ENCODE measurements around the gene TMEM114. TPM values are rescaled to one million over a fixed set of nuclear protein-coding genes. Genes with fewer than 3 reads are reported as not detected.

The TMEM114 gene
- total RNA-seq, 1 experiment from 2014 or later = not detected

DNA sequence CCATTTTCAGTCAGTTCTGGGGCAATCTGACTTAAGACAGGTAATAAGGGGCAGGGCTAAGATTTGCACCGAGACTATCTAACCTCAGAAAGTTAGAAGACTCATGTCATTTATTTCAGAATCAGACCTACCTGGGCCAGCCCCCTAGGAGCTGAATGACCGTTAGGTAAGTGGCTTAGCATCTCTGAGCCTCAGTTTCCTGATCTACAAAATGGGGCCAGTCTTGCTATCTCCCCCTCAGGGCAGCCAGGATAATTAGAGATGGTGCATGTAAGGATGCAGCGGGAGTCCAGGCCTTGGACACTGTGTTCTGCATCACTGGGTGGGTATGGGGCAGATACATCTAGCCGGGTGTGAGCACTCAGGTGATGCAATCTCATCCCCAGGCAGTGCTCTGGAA, 20.8 kb upstream of the TMEM114 start:
- Histone ChIP-seq H3K4me1 (ENCODE audit: control insufficient read depth, insufficient read depth, low read length) (no peaks in the 10 kb centered on the region), H3K4me3 (ENCODE audit: low read depth in 2 of 2, low read length in 2 of 2) (no peak overlapping the region), H3K27me3 (ENCODE audit: control insufficient read depth, insufficient read depth, low read length) (peaks cover 20% of the 10 kb centered on the region), H3K9me3 (ENCODE audit: control insufficient read depth, insufficient read depth, low read depth, low read length) (no peaks in the 10 kb centered on the region), H3K27ac (ENCODE audit: low read length) (no peak overlapping the region), H3K36me3 (ENCODE audit: control insufficient read depth, insufficient read depth, low read length) (no peaks in the 10 kb centered on the region)
- no TSS peak for BruUV-seq (replicated peaks)
- ChIA-PET CTCF (no interaction called here), POLR2A (no interaction called here)
- no peak for TF ChIP-seq POLR2AphosphoS5 (IDR thresholded peaks at IDR 0.05; ENCODE audit: low read depth, low read length)
- TF ChIP-seq SIN3A (IDR thresholded peaks at IDR 0.05; ENCODE audit: borderline replicate concordance, insufficient read depth, low read depth, low read length) = no peak
- TF ChIP-seq TCF7L2 (IDR thresholded peaks at IDR 0.05; ENCODE audit: low read depth, low read length) = no peak
- TF ChIP-seq, protein P1, sequence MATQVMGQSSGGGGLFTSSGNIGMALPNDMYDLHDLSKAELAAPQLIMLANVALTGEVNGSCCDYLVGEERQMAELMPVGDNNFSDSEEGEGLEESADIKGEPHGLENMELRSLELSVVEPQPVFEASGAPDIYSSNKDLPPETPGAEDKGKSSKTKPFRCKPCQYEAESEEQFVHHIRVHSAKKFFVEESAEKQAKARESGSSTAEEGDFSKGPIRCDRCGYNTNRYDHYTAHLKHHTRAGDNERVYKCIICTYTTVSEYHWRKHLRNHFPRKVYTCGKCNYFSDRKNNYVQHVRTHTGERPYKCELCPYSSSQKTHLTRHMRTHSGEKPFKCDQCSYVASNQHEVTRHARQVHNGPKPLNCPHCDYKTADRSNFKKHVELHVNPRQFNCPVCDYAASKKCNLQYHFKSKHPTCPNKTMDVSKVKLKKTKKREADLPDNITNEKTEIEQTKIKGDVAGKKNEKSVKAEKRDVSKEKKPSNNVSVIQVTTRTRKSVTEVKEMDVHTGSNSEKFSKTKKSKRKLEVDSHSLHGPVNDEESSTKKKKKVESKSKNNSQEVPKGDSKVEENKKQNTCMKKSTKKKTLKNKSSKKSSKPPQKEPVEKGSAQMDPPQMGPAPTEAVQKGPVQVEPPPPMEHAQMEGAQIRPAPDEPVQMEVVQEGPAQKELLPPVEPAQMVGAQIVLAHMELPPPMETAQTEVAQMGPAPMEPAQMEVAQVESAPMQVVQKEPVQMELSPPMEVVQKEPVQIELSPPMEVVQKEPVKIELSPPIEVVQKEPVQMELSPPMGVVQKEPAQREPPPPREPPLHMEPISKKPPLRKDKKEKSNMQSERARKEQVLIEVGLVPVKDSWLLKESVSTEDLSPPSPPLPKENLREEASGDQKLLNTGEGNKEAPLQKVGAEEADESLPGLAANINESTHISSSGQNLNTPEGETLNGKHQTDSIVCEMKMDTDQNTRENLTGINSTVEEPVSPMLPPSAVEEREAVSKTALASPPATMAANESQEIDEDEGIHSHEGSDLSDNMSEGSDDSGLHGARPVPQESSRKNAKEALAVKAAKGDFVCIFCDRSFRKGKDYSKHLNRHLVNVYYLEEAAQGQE (IDR thresholded peaks at IDR 0.05; ENCODE audit: insufficient read depth in 1 of 2, low read depth in 2 of 2, low read length in 1 of 2) = no peak
- TF ChIP-seq, protein P2, sequence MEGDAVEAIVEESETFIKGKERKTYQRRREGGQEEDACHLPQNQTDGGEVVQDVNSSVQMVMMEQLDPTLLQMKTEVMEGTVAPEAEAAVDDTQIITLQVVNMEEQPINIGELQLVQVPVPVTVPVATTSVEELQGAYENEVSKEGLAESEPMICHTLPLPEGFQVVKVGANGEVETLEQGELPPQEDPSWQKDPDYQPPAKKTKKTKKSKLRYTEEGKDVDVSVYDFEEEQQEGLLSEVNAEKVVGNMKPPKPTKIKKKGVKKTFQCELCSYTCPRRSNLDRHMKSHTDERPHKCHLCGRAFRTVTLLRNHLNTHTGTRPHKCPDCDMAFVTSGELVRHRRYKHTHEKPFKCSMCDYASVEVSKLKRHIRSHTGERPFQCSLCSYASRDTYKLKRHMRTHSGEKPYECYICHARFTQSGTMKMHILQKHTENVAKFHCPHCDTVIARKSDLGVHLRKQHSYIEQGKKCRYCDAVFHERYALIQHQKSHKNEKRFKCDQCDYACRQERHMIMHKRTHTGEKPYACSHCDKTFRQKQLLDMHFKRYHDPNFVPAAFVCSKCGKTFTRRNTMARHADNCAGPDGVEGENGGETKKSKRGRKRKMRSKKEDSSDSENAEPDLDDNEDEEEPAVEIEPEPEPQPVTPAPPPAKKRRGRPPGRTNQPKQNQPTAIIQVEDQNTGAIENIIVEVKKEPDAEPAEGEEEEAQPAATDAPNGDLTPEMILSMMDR (IDR thresholded peaks at IDR 0.05) = no peak
- intact Hi-C loops (cut with micrococcal nuclease; ENCODE audit: unreplicated experiment) = no loop called here
- in situ Hi-C loops (cut with HindIII; ENCODE audit: low pct_unique_long_range_greater_than_20kb, low sequenced_read_pairs) = no loop called here
- no peak for ATAC-seq
- DNase-seq (ENCODE audit: low read depth, low spot score) = no peak

GRCh38 chr16:8607214-8607613, 16.9 kb upstream of the TMEM114 start:
- POLR2A ChIA-PET = interaction anchor here (0.6 to 0.7 kb wide), 2 partner anchors 740 to 1092 kb away, joined by 7 to 10 read pairs; no protein-coding TSS in a partner anchor

More at GRCh38 chr16:8607214-8607613, 16.9 kb upstream of the TMEM114 start:
- H3K9me3 ChIP-seq (ENCODE audit: control insufficient read depth, insufficient read depth, low read depth, low read length) = no peaks in the 10 kb centered on the region
- H3K36me3 ChIP-seq (ENCODE audit: control insufficient read depth, insufficient read depth, low read length) = no peaks in the 10 kb centered on the region
- no peaks in the 10 kb centered on the region for H3K4me1 ChIP-seq (ENCODE audit: control insufficient read depth, insufficient read depth, low read length)
- peaks cover 20% of the 10 kb centered on the region for H3K27me3 ChIP-seq (ENCODE audit: control insufficient read depth, insufficient read depth, low read length)
- no peak overlapping the region for H3K4me3 ChIP-seq (ENCODE audit: low read depth in 2 of 2, low read length in 2 of 2)
- TF ChIP-seq, protein P1 (IDR thresholded peaks at IDR 0.05; ENCODE audit: insufficient read depth in 1 of 2, low read depth in 2 of 2, low read length in 1 of 2) = no peak
- TF ChIP-seq, protein P2 (IDR thresholded peaks at IDR 0.05) = no peak
- TF ChIP-seq SIN3A (IDR thresholded peaks at IDR 0.05; ENCODE audit: borderline replicate concordance, insufficient read depth, low read depth, low read length) = no peak
- no peak for TF ChIP-seq TCF7L2 (IDR thresholded peaks at IDR 0.05; ENCODE audit: low read depth, low read length)
- TF ChIP-seq POLR2AphosphoS5 (IDR thresholded peaks at IDR 0.05; ENCODE audit: low read depth, low read length) = no peak
- no TSS peak for BruUV-seq (replicated peaks)
- in situ Hi-C loops (cut with HindIII; ENCODE audit: low pct_unique_long_range_greater_than_20kb, low sequenced_read_pairs) (no loop called here), intact Hi-C loops (cut with micrococcal nuclease; ENCODE audit: unreplicated experiment) (no loop called here)
- CTCF ChIA-PET = interaction anchor here (0.7 kb wide), 1 partner anchor 139 kb away, joined by 7 read pairs; no protein-coding TSS in a partner anchor
- DNase-seq (ENCODE audit: low read depth, low spot score) (no peak), ATAC-seq (no peak)
- no peak overlapping the region for H3K27ac ChIP-seq (ENCODE audit: low read length)
